Measurements from ENCODE around the gene SAMD14.

DNA sequence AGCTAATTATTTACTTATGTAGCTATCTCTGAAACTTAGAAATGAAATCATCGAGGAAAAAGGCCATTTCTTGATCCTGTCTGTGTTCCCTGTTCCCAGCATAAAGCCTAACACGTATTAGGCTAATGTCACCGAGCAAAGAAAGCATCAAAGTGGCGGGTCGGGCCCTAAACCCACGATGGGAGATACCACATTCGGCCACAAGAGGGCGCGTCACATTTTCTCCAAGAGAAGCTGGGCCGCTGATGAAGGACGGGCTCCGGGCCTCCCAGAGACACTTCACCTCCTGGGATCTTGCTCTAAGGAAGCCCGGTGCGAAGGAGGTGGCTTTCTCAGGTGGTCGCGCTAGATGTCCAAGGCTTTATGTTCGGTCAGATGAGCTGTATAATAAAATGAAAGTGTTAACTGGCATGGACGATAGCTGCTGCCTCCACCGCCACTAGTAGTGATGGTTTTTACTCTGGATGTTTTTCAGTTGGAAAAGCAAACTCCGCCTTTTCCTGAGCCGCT lies 35.7 kb downstream of the SAMD14 start:
- TF ChIP-seq POLR2A (IDR thresholded peaks at IDR 0.05): peak in 1 of 2 donors; percentile 9
- TF ChIP-seq, protein P1, sequence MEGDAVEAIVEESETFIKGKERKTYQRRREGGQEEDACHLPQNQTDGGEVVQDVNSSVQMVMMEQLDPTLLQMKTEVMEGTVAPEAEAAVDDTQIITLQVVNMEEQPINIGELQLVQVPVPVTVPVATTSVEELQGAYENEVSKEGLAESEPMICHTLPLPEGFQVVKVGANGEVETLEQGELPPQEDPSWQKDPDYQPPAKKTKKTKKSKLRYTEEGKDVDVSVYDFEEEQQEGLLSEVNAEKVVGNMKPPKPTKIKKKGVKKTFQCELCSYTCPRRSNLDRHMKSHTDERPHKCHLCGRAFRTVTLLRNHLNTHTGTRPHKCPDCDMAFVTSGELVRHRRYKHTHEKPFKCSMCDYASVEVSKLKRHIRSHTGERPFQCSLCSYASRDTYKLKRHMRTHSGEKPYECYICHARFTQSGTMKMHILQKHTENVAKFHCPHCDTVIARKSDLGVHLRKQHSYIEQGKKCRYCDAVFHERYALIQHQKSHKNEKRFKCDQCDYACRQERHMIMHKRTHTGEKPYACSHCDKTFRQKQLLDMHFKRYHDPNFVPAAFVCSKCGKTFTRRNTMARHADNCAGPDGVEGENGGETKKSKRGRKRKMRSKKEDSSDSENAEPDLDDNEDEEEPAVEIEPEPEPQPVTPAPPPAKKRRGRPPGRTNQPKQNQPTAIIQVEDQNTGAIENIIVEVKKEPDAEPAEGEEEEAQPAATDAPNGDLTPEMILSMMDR (IDR thresholded peaks at IDR 0.05 in 4 of 5, conservative IDR thresholded peaks at IDR 0.05 in 1 of 5): peak; percentile 89 to 97 (median 93)
